HG03432 (cell line): Measurements from ENCODE around the gene RIT2.

Source experiments
- ATAC-seq: cut with Tn5 transposase; IDR thresholded peaks from one replicate; pipeline ENCODE4 v1.9.1; 2021; ENCODE audit warnings: mild to moderate bottlenecking, moderate library complexity; ENCODE audit not compliant: unreplicated experiment

The RIT2 gene

GRCh38 chr18:42707080-42707479, 408.4 kb downstream of the RIT2 start:
- no peak for ATAC-seq

GRCh38 chr18:42706618-42707017, 408.9 kb downstream of the RIT2 start:
- no peak for ATAC-seq

GRCh38 chr18:42706029-42706608, 409.4 kb downstream of the RIT2 start:
- no peak for ATAC-seq
